ENCODE data around the gene PTPN6.

Gene PTPN6

GRCh38 chr12:6923003-6923732, 28.0 kb upstream of the PTPN6 start:
- no peak for DNase-seq (ENCODE audit: low spot score)

DNA sequence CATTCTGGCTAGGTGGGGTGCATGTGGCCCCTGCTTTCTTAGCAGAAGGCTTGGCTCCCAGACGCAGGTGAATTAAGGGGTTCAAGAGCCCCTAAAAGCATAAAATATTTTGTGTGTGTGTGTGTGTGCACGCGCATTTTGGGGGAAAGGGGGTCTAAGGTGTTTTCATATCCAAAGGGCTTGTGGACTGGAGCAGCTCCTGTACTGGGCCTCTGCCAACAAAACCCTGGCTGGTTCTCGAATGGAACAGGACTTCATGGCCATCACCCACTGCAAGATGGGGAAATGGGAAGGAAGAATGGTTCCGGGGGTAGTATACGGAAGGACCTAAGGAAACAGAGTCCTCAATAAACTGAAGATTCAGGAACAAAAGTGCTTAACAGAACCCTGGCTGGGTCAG, 27.3 kb upstream of the PTPN6 start:
- DNase-seq (ENCODE audit: low spot score): no peak

- peak; percentile 30 for DNase-seq (ENCODE audit: low spot score)
Observed at GRCh38 chr12:6925239-6925539, 26.0 kb upstream of the PTPN6 start.

DNA sequence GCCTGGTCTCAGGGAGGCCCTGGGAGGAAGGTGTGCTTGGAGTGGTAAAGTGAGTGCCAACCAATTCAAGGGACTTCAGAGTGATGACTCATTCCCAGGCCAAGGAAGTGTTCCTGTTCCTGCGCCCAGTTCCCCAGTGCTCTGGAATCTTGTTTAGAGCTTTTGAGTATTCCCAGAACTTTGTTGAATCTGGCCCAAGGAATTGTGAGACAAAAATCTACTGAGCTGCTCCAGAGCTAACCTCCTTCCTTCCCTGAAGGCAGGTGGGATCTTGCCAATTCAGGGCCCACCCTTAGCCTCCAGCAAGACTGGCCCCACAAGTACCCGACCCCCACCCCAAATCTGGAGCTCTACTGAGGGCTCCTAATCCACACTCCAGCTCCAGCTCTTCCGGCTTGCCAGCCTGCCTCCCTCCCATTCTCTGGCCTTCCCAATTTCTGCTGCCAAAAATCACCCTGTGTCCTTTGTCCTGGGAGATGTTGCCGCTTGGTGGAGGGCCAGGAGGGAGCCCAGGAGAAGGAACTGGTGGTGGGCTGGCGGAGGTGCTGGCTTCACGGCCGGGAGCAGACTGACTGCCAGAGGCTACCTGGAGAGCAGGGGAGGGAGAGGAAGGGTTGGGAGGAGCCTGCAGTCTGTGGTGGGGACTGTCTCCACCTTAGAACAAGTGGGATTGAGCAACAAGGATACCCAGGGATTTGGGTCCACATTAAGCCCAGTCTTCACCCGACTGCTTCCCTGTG, 25.4 kb upstream of the PTPN6 start:
- DNase-seq (ENCODE audit: low spot score): peak; percentile 90

- peak; percentile 75 for DNase-seq (ENCODE audit: low spot score)
Observed at GRCh38 chr12:6927379-6928021, 23.7 kb upstream of the PTPN6 start, which contains the start of gene ATN1. Gene ATN1, plus strand, starts transcription at chr12:6927959. Its CDS starts 6,043 bp downstream, at chr12:6934002.

DNA sequence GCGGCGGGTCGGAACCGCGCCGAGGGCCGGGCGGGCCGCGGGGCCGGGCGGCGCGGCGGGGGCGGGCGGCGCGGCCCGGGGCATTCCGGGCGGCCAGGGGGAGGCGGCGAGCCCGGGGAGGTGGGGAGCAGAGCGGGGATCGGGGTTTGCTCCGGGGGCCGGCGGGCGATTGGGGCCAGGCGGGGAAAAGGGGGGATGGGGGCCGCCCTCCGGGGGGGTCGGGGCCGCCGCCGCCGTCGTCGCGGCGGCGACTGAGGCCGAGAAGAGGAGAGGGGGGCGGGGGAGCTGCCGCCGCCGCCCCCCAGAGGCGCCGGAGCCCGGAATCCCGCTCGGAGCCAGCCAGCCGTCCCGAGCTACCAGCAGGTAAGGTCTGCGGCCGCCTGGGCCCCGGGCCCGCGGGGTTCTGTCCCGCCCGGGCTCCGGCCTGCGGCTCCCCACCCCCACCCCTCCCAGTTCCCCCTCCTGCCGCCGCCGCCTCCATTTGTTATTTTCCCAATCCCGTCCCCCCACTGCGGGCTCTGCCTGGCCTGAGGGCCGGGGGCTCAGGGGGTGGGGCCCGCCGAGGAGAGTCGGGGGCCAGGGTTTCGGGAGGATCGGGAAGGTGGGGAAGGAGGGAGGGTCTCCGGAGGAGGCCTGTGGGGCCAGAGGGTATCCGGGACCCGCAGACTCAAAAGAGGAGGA, 23.0 kb upstream of the PTPN6 start:
- DNase-seq (ENCODE audit: low spot score): no peak

DNA sequence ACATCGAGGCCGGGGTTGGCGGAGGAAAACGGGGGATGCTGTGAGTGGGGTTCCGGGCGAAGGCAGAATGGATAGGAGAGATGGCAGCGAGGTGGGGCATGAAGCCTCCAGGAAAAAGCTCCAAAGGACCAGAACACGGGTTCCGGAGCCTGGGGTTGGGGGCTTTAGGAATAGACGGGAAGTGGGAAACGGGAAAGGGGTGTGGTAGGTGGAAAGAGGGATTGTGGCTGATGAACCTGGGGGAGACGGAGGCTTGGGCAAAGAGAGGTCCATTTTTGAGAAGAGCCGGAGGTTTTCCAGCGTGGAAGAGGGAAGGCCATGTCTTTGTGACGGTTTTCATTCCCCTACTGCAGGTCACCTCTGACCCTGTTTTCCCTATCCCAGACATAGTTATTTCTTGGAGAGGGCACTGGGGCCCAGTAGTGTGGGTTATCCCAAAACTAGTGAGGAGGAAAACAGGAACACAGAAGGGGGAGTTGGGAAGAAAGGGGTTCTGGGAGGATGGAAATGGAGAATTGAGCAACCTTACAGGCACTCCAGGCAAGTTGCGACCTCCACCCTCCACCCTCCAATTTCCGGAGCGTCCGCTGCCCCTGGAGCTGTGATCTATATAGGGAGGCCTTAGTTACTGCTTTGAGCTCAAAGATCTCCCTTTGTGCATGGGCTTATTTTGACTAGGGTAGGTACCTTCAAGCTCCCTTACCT, 22.3 kb upstream of the PTPN6 start:
- no peak for DNase-seq (ENCODE audit: low spot score)

DNA sequence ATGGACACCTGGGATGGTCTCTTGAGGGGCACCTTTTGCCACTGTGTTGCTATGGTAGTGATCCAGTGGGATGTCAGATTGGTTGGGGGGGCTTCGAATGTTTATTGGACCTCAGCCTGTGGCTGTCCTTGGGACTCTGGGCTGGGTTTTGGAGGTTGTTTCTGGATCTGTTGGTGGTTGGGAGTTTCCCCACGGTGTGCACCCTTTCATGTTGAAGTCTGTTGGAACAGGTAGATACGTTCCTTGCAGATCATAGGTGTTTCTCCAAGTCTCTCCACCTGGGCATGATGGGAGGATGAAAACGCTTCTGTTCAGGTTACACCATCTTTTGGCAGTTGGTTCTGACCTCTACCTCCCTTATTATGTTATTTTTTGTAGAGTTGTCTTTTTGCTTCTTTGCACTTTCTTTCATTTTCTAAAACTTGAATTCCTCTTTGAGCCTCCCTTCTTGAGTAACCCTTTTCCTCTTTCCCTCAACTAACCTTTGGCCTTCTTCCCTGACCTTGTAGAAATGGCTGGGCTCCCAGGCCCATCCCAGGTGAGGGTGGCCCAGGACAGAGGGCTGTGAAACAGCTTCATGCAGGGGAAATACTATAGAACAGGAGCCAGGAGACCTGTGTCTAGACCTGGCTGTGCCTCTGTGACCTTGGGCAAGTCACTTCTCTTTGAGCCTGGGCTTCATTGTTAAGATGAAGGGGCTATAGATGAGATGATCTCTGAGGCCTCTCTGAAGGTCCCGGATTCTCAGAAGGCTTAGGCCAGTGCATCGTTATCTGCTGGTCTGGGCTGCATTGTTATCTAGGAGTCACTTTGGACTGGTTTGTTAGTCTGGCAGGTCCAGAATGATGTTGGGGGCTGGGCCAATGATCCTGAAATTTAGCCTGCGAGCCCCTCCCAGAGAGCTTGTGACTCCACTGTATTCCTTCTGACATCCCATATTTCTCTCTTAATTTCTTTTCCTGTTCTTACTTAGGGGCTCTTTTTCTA, 21.4 kb upstream of the PTPN6 start:
- no peak for DNase-seq (ENCODE audit: low spot score)

DNA sequence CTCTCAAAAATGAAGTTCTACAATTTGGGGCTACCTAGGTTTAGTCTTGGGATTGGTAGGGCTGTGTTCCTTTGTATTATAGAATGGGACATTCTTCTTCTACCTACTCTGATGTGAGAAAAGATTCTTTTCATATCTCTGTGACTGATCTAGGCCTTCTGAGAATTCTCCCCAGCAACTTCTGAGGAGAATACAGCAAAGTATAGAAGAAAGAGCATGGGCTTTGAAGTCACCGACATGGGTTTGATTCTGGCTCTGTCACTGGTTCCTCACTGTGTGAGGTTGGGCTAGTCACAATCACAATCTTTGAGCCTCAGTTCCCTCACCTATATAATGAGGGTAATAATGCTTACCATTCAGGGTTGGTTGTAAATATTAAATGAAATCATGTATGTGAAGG, 18.4 kb upstream of the PTPN6 start:
- DNase-seq (ENCODE audit: low spot score): no peak

GRCh38 chr12:6934110-6934509, 17.0 kb upstream of the PTPN6 start:
- DNase-seq (ENCODE audit: low spot score): no peak

GRCh38 chr12:6935371-6936193, 15.6 kb upstream of the PTPN6 start:
- no peak for DNase-seq (ENCODE audit: low spot score)

- DNase-seq (ENCODE audit: low spot score): no peak
Observed at GRCh38 chr12:6936194-6936635, 14.9 kb upstream of the PTPN6 start.

GRCh38 chr12:6936636-6937480, 14.3 kb upstream of the PTPN6 start:
- DNase-seq (ENCODE audit: low spot score): no peak

DNA sequence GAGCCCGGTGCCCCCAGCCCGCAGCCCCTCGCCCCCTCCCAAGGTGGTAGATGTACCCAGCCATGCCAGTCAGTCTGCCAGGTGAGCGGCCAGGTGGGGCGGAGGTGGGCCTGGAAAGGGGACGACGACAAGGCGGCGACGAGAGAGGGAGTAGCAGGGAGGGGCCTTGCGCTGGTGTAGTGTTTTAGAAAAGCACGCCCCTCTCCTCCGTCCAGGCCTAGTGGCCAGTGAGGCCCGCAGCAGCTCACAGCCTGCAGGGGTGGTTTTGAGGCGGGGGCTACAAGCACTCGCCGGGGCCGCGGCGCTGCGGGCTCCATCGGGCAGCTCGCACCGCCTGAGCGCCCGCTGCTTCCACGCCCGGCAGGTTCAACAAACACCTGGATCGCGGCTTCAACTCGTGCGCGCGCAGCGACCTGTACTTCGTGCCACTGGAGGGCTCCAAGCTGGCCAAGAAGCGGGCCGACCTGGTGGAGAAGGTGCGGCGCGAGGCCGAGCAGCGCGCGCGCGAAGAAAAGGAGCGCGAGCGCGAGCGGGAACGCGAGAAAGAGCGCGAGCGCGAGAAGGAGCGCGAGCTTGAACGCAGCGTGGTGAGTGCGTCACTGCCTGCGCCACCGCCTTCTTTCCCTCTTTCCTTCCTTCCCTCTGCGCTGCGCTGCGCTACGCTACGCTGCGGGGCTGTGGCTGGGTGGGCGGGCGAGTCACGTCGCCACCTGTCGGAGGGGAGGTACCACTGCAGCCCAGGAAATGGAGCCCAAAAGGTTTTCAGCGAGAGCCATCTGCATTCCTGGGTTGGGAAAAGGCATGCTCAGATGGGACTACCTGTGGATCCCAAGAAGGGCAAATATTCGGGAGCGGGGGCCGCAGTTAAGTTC, 13.4 kb upstream of the PTPN6 start:
- peak; percentile 98 for DNase-seq (ENCODE audit: low spot score)

GRCh38 chr12:6938353-6939190, 12.6 kb upstream of the PTPN6 start:
- DNase-seq (ENCODE audit: low spot score): no peak

DNA sequence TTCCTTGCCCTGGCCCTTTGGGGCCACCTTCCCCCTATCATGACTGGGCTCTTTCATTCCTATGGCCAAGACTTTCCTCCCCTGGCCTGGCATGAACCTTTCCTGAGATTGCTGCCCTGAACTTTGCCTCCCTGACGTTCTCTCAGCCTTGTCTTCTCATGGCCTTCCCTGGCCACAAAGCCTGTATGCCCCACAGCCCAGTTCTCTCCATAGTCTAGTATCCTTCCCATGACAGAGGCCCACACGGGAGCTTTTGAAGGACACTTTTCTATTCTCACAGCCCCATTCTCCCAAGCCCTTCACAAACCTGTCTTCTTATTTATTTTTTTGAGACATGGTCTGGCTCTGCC, 12.0 kb upstream of the PTPN6 start:
- no peak for DNase-seq (ENCODE audit: low spot score)

GRCh38 chr12:6941267-6941666, 9.9 kb upstream of the PTPN6 start:
- no peak for DNase-seq (ENCODE audit: low spot score)

Measured in SW480 (cell line).